PC-3 (cell line): Measurements from ENCODE around the gene ADM5. TPM values are rescaled to one million over a fixed set of nuclear protein-coding genes. Genes with fewer than 3 reads are reported as not detected.

Experiments
- ATAC-seq: fragments of 200-7000 bp; cut with Tn5 transposase; 2 replicates; pipeline ENCODE4 v1.9.1; 2020; ENCODE audit warnings: mild to moderate bottlenecking, moderate library complexity
- BruUV-seq: library from RNA; stranded (reverse); fragments of 400-500 nt; replicated peaks from 2 replicates; lab custom pipeline; 2021; lab: Mats Ljungman, UMichigan
- CTCF ChIA-PET: fragments of 300-600 bp; sonication (Branson Sonifier 250); formaldehyde crosslinking; loops from one replicate; lab custom pipeline; 2022; ENCODE audit warnings: antibody characterized with exemption; lab: Charles Lee
- POLR2A ChIA-PET: fragments of 300-600 bp; sonication (Branson Sonifier 250); formaldehyde crosslinking; loops from one replicate; lab custom pipeline; 2022; ENCODE audit warnings: antibody characterized with exemption; ENCODE audit not compliant: unreplicated experiment; lab: Charles Lee
- DNase-seq: peaks from one replicate; pipeline ENCODE4 v3.0.0-alpha.2; 2015
- H2AFZ ChIP-seq: fragments of 300-600 bp; sonication (generic); 2 replicates; pipeline ENCODE4 v1.6.0; 2016; ENCODE audit warnings: antibody characterized with exemption, low read length
- H3F3A ChIP-seq: fragments of 300-600 bp; sonication (generic); one replicate; pipeline ENCODE4 v1.6.0; 2017; ENCODE audit warnings: antibody characterized with exemption, low read length, control low read depth, mild to moderate bottlenecking; ENCODE audit not compliant: unreplicated experiment
- H3K27ac ChIP-seq: fragments of 300-600 bp; sonication (generic); 2 replicates; pipeline ENCODE4 v1.5.1; 2016; ENCODE audit warnings: mild to moderate bottlenecking, low read length
- H3K27me3 ChIP-seq: fragments of 300-600 bp; sonication (generic); 2 replicates; pipeline ENCODE4 v1.6.1; 2016; ENCODE audit warnings: low read length, mixed read lengths
- H3K36me3 ChIP-seq: fragments of 300-600 bp; sonication (generic); 2 replicates; pipeline ENCODE4 v1.6.1; 2016; ENCODE audit warnings: low read depth, mixed run types, low read length, mixed read lengths
- H3K4me1 ChIP-seq: fragments of 300-600 bp; sonication (generic); 2 replicates; pipeline ENCODE4 v1.5.1; 2016; ENCODE audit warnings: low read length; ENCODE audit not compliant: insufficient read depth
- H3K4me2 ChIP-seq: fragments of 300-600 bp; sonication (generic); 2 replicates; pipeline ENCODE4 v1.6.0; 2016; ENCODE audit warnings: low read length
- H3K4me3 ChIP-seq: fragments of 300-600 bp; sonication (generic); 2 replicates; pipeline ENCODE4 v1.5.1; 2016; ENCODE audit warnings: mild to moderate bottlenecking, low read length, mixed read lengths
- H3K79me2 ChIP-seq: fragments of 300-600 bp; sonication (generic); 2 replicates; pipeline ENCODE4 v1.6.1; 2017; ENCODE audit warnings: low read length, mixed read lengths
- H3K9ac ChIP-seq: fragments of 300-600 bp; sonication (generic); 2 replicates; pipeline ENCODE4 v1.6.0; 2016; ENCODE audit warnings: mild to moderate bottlenecking, low read length
- H3K9me2 ChIP-seq: fragments of 300-600 bp; sonication (generic); replicated peaks from 2 replicates; pipeline ENCODE4 v1.6.1; 2016; ENCODE audit warnings: mixed run types, low read length, mixed read lengths
- H3K9me3 ChIP-seq: fragments of 300-600 bp; sonication (generic); 2 replicates; pipeline ENCODE4 v1.6.1; 2016; ENCODE audit warnings: low read length, mixed read lengths
- H4K20me1 ChIP-seq: fragments of 300-600 bp; sonication (generic); 2 replicates; pipeline ENCODE4 v1.6.1; 2016; ENCODE audit warnings: low read length, mixed read lengths
- CTCF ChIP-seq: fragments of 300-600 bp; sonication (generic); conservative IDR thresholded peaks from 2 replicates; pipeline ENCODE4 v1.5.1; 2017; ENCODE audit warnings: antibody characterized with exemption, low read depth, mild to moderate bottlenecking, low read length
- EZH2 ChIP-seq: fragments of 300-600 bp; sonication (generic); IDR thresholded peaks from one replicate; pipeline ENCODE4 v1.6.1; 2017; ENCODE audit warnings: antibody characterized with exemption, mild to moderate bottlenecking, low read length; ENCODE audit not compliant: unreplicated experiment
- EZH2phosphoT487 ChIP-seq: fragments of 300-600 bp; sonication (generic); IDR thresholded peaks from 2 replicates; pipeline ENCODE4 v1.6.1; 2018; ENCODE audit warnings: mild to moderate bottlenecking, antibody characterized with exemption, low read length, borderline replicate concordance
- intact Hi-C: fragments of 100-400 bp; cut with micrococcal nuclease; formaldehyde crosslinking; loops from 2 replicates; pipeline ENCODE4 v1.9.0; 2023
- total RNA-seq: library from RNA; depleted of rRNA; stranded (reverse); fragments of >200 nt; gene quantifications from 2 replicates; pipeline ENCODE4 v1.2.3, GENCODE V29; 2014

ADM5 gene
- total RNA-seq, 1 experiment from 2014 or later = 6.3 TPM

- intact Hi-C loops = no loop called here
- peak overlapping the region; percentile 99 for H3K4me2 ChIP-seq
- ChIA-PET CTCF (interaction anchor here (0.5 to 0.6 kb wide), 2 partner anchors 42 to 134 kb away, joined by 5 to 6 read pairs; no protein-coding TSS in a partner anchor), POLR2A (interaction anchor here (0.6 to 0.7 kb wide), 2 partner anchors 86 to 534 kb away, joined by 3 to 10 read pairs; partner anchors contain the start of gene AP2A1)
- H3K4me3 ChIP-seq = no peak overlapping the region
- DNase-seq (peak; percentile 93), ATAC-seq (peak; percentile 2; the same call in 1 of the 2 replicates)
- H3K9ac ChIP-seq = no peak overlapping the region
- no peak overlapping the region for H2AFZ ChIP-seq
- H3K27ac ChIP-seq = no peak overlapping the region
- no peaks in the 10 kb centered on the region for H3K9me2 ChIP-seq
- H3K9me3 ChIP-seq = no peaks in the 10 kb centered on the region
- peaks cover 51% of the 10 kb centered on the region for H3K36me3 ChIP-seq
- H3K4me1 ChIP-seq = peaks cover 20% of the 10 kb centered on the region
- no peaks in the 10 kb centered on the region for H3K27me3 ChIP-seq
- no peaks in the 10 kb centered on the region for H3F3A ChIP-seq
- H4K20me1 ChIP-seq = peaks cover 45% of the 10 kb centered on the region
- H3K79me2 ChIP-seq = peaks cover 53% of the 10 kb centered on the region
- TF ChIP-seq CTCF = peak; percentile 97
- no peak for TF ChIP-seq EZH2phosphoT487
- no peak for TF ChIP-seq EZH2
- BruUV-seq = no TSS peak
Observed at GRCh38 chr19:49680421-49681351, 8.7 kb upstream of the ADM5 start.

GRCh38 chr19:49681830-49682229 is 7.6 kb upstream of the ADM5 start:
- POLR2A ChIA-PET = interaction anchor here (0.6 kb wide), 1 partner anchor 85 kb away, joined by 10 read pairs; the partner anchor contains the start of gene AP2A1
- TF ChIP-seq EZH2 = no peak
- no peak for TF ChIP-seq EZH2phosphoT487
- no peak for TF ChIP-seq CTCF
- Histone ChIP-seq H3K4me1 (peaks cover 17% of the 10 kb centered on the region), H2AFZ (no peak overlapping the region), H3K4me3 (no peak overlapping the region), H3K9ac (no peak overlapping the region), H3K79me2 (peaks cover 53% of the 10 kb centered on the region), H3F3A (no peaks in the 10 kb centered on the region), H3K9me3 (no peaks in the 10 kb centered on the region), H3K27ac (no peak overlapping the region), H3K4me2 (no peak overlapping the region), H3K36me3 (peaks cover 56% of the 10 kb centered on the region), H3K9me2 (no peaks in the 10 kb centered on the region), H4K20me1 (peaks cover 46% of the 10 kb centered on the region), H3K27me3 (no peaks in the 10 kb centered on the region)
- ATAC-seq (no peak), DNase-seq (no peak)
- CTCF ChIA-PET = no interaction called here
- no TSS peak for BruUV-seq
- intact Hi-C loops = no loop called here
